ENCODE data around the gene KRT10.

GRCh38 chr17:40852364-40852763 lies 29.9 kb upstream of the KRT10 start:
- no peak for TF ChIP-seq AEBP2 (tag by site-specific recombination; IDR thresholded peaks at IDR 0.05; ENCODE audit: borderline replicate concordance)
- no peak for TF ChIP-seq ZNF707 (tag by site-specific recombination; IDR thresholded peaks at IDR 0.05)
- no peak for TF ChIP-seq CTCF (tag by site-specific recombination; IDR thresholded peaks at IDR 0.05)
- TF ChIP-seq YY1 (tag by site-specific recombination; IDR thresholded peaks at IDR 0.05): no peak
- TF ChIP-seq PRDM10 (tag by site-specific recombination; IDR thresholded peaks at IDR 0.05): no peak
- TF ChIP-seq PBX3 (CRISPR knock-in tag; IDR thresholded peaks at IDR 0.05): no peak
- TF ChIP-seq ZNF529 (tag by site-specific recombination; IDR thresholded peaks at IDR 0.05; ENCODE audit: insufficient replicate concordance): no peak
- TF ChIP-seq ZFP37 (tag by site-specific recombination; IDR thresholded peaks at IDR 0.05): no peak
- no peak for TF ChIP-seq ZNF416 (tag by site-specific recombination; IDR thresholded peaks at IDR 0.05)
- TF ChIP-seq MYNN (tag by site-specific recombination; IDR thresholded peaks at IDR 0.05; ENCODE audit: borderline replicate concordance): no peak

Measured in HEK293 (cell line).